HEK293 (cell line): Measurements from ENCODE around the gene RUNX1.

Source experiments
- CTCF ChIA-PET: fragments of 350-600 bp; formaldehyde crosslinking; extraction: SDS; loops from one replicate; lab custom pipeline; 2021; ENCODE audit warnings: antibody characterized with exemption; lab: Yijun Ruan, JAX
- POLR2A ChIA-PET: fragments of 300-600 bp; formaldehyde crosslinking; extraction: SDS; loops from one replicate; lab custom pipeline; 2020; ENCODE audit warnings: antibody characterized with exemption, inconsistent platforms; lab: Yijun Ruan, JAX
- H3K27ac ChIP-seq: fragments of 200-500 bp; sonication (Bioruptor generic); 2 replicates; pipeline ENCODE4 v1.5.1; 2014; ENCODE audit warnings: low read depth, low read length, control low read depth, inconsistent platforms; ENCODE audit errors: extremely low read depth
- H3K36me3 ChIP-seq, 2 experiments: fragments of 200-500 bp in 1 of 2; sonication (Bioruptor generic) in 1 of 2; 1 replicate in 1 of 2; 2 replicates in 1 of 2; pipeline ENCODE4 v1.5.1; 2014 to 2017; ENCODE audit warnings: inconsistent platforms in 2 of 2, low read length in 2 of 2; ENCODE audit not compliant: control insufficient read depth in 2 of 2, insufficient read depth in 1 of 2
- H3K4me1 ChIP-seq: fragments of 200-500 bp; sonication (Bioruptor generic); 2 replicates; pipeline ENCODE4 v1.5.1; 2014; ENCODE audit warnings: mild to moderate bottlenecking, low read length, inconsistent platforms; ENCODE audit not compliant: control insufficient read depth, insufficient read depth
- H3K4me3 ChIP-seq: 2 replicates; pipeline ENCODE4 v1.5.1; 2011; ENCODE audit warnings: low read depth, mild to moderate bottlenecking, control low read depth, low read length, moderate library complexity
- H3K9me3 ChIP-seq: fragments of 200-500 bp; sonication (Bioruptor generic); 2 replicates; pipeline ENCODE4 v1.5.1; 2014; ENCODE audit warnings: low read depth, low read length, inconsistent platforms; ENCODE audit not compliant: control insufficient read depth, insufficient read depth
- CTCF ChIP-seq: fragments of 450-650 bp; formaldehyde crosslinking; IDR thresholded peaks from 2 replicates; pipeline ENCODE4 v1.5.1; 2016; ENCODE audit warnings: missing biosample characterization, missing genetic modification characterization
- HOXC10 ChIP-seq: sonication (generic); formaldehyde crosslinking; IDR thresholded peaks from 2 replicates; pipeline ENCODE4 v1.8.1; 2023; ENCODE audit warnings: mild to moderate bottlenecking, missing genetic modification reagents
- MZF1 ChIP-seq: fragments of 450-650 bp; formaldehyde crosslinking; IDR thresholded peaks from 2 replicates; pipeline ENCODE4 v1.5.1; 2017; ENCODE audit warnings: missing biosample characterization, missing genetic modification characterization, borderline replicate concordance
- SCRT2 ChIP-seq: fragments of 450-650 bp; formaldehyde crosslinking; IDR thresholded peaks from 2 replicates; pipeline ENCODE4 v1.5.1; 2016; ENCODE audit warnings: missing biosample characterization, missing genetic modification characterization
- SP3 ChIP-seq: fragments of 450-650 bp; formaldehyde crosslinking; IDR thresholded peaks from 2 replicates; pipeline ENCODE4 v1.5.1; 2016; ENCODE audit warnings: missing biosample characterization, missing genetic modification characterization
- ZBTB17 ChIP-seq: fragments of 450-650 bp; formaldehyde crosslinking; IDR thresholded peaks from 2 replicates; pipeline ENCODE4 v1.5.1; 2016; ENCODE audit warnings: missing biosample characterization, missing genetic modification characterization
- ZBTB8A ChIP-seq: fragments of 450-650 bp; formaldehyde crosslinking; IDR thresholded peaks from 2 replicates; pipeline ENCODE4 v1.5.1; 2016; ENCODE audit warnings: missing biosample characterization, missing genetic modification characterization
- ZEB2 ChIP-seq: fragments of 450-650 bp; formaldehyde crosslinking; IDR thresholded peaks from 2 replicates; pipeline ENCODE4 v1.5.1; 2016; ENCODE audit warnings: missing biosample characterization, missing genetic modification characterization
- ZFP41 ChIP-seq: fragments of 450-650 bp; formaldehyde crosslinking; IDR thresholded peaks from 2 replicates; pipeline ENCODE4 v1.5.1; 2016; ENCODE audit warnings: missing biosample characterization, missing genetic modification characterization, borderline replicate concordance
- ZNF132 ChIP-seq: fragments of 450-650 bp; formaldehyde crosslinking; IDR thresholded peaks from 2 replicates; pipeline ENCODE4 v1.5.1; 2017; ENCODE audit warnings: missing biosample characterization, missing genetic modification characterization, borderline replicate concordance
- ZNF133 ChIP-seq: fragments of 450-650 bp; formaldehyde crosslinking; IDR thresholded peaks from 2 replicates; pipeline ENCODE4 v1.5.1; 2016; ENCODE audit warnings: missing biosample characterization, missing genetic modification characterization
- ZNF138 ChIP-seq: fragments of 450-650 bp; formaldehyde crosslinking; IDR thresholded peaks from 2 replicates; pipeline ENCODE4 v1.5.1; 2016; ENCODE audit warnings: missing biosample characterization, missing genetic modification characterization, borderline replicate concordance
- ZNF223 ChIP-seq: fragments of 450-650 bp; formaldehyde crosslinking; IDR thresholded peaks from 2 replicates; pipeline ENCODE4 v1.5.1; 2016; ENCODE audit warnings: missing biosample characterization, missing genetic modification characterization
- ZNF23 ChIP-seq: fragments of 450-650 bp; formaldehyde crosslinking; IDR thresholded peaks from 2 replicates; pipeline ENCODE4 v1.5.1; 2016; ENCODE audit warnings: missing biosample characterization, missing genetic modification characterization, borderline replicate concordance
- ZNF24 ChIP-seq: fragments of 450-650 bp; formaldehyde crosslinking; IDR thresholded peaks from 2 replicates; pipeline ENCODE4 v1.5.1; 2016; ENCODE audit warnings: missing biosample characterization, missing genetic modification characterization
- ZNF302 ChIP-seq: fragments of 450-650 bp; formaldehyde crosslinking; IDR thresholded peaks from 2 replicates; pipeline ENCODE4 v1.5.1; 2016; ENCODE audit warnings: missing biosample characterization, missing genetic modification characterization, low read depth
- ZNF341 ChIP-seq: fragments of 450-650 bp; formaldehyde crosslinking; IDR thresholded peaks from 2 replicates; pipeline ENCODE4; 2016; ENCODE audit warnings: low read depth, missing biosample characterization, missing genetic modification characterization
- ZNF426 ChIP-seq: fragments of 450-650 bp; formaldehyde crosslinking; IDR thresholded peaks from 2 replicates; pipeline ENCODE4 v1.5.1; 2017; ENCODE audit warnings: missing biosample characterization, missing genetic modification characterization, mild to moderate bottlenecking, inconsistent platforms, moderate library complexity
- ZNF510 ChIP-seq: fragments of 450-650 bp; formaldehyde crosslinking; IDR thresholded peaks from 2 replicates; pipeline ENCODE4 v1.5.1; 2018; ENCODE audit warnings: mild to moderate bottlenecking, missing genetic modification characterization, missing biosample characterization; ENCODE audit not compliant: insufficient replicate concordance
- ZNF600 ChIP-seq: fragments of 450-650 bp; formaldehyde crosslinking; IDR thresholded peaks from 2 replicates; pipeline ENCODE4 v1.5.1; 2016; ENCODE audit warnings: missing biosample characterization, missing genetic modification characterization
- ZNF645 ChIP-seq: fragments of 450-650 bp; formaldehyde crosslinking; IDR thresholded peaks from 2 replicates; pipeline ENCODE4; 2016; ENCODE audit warnings: missing biosample characterization, missing genetic modification characterization
- ZNF707 ChIP-seq: fragments of 450-650 bp; formaldehyde crosslinking; IDR thresholded peaks from 2 replicates; pipeline ENCODE4 v1.5.1; 2016; ENCODE audit warnings: missing biosample characterization, missing genetic modification characterization
- ZNF768 ChIP-seq: fragments of 450-650 bp; formaldehyde crosslinking; IDR thresholded peaks from 2 replicates; pipeline ENCODE4 v1.5.1; 2018; ENCODE audit warnings: missing biosample characterization, mild to moderate bottlenecking, missing genetic modification characterization
- ZNF830 ChIP-seq: fragments of 450-650 bp; IDR thresholded peaks from 2 replicates; pipeline ENCODE4 v1.5.0; 2018; ENCODE audit warnings: missing biosample characterization, missing genetic modification characterization, low read depth, mild to moderate bottlenecking, moderate library complexity

RUNX1 gene

GRCh38 chr21:35011681-35012080 lies 37.4 kb downstream of the RUNX1 start:
- Histone ChIP-seq H3K4me1 (no peaks in the 10 kb centered on the region), H3K27ac (no peak overlapping the region), H3K9me3 (no peaks in the 10 kb centered on the region), H3K36me3 (no peaks in the 10 kb centered on the region), H3K4me3 (no peak overlapping the region)
- TF ChIP-seq ZBTB17 (tag by site-specific recombination): no peak
- TF ChIP-seq ZNF510 (tag by site-specific recombination): no peak
- TF ChIP-seq ZNF830: no peak
- TF ChIP-seq ZNF133 (tag by site-specific recombination): no peak
- no peak for TF ChIP-seq ZNF768 (tag by site-specific recombination)
- TF ChIP-seq CTCF (tag by site-specific recombination): no peak
- TF ChIP-seq ZNF645 (tag by site-specific recombination): no peak
- TF ChIP-seq ZNF707 (tag by site-specific recombination): no peak
- TF ChIP-seq ZNF302 (tag by site-specific recombination): no peak
- no peak for TF ChIP-seq ZFP41 (tag by site-specific recombination)
- TF ChIP-seq MZF1 (tag by site-specific recombination): no peak
- TF ChIP-seq ZNF23 (tag by site-specific recombination): no peak
- TF ChIP-seq ZBTB8A (tag by site-specific recombination): no peak
- TF ChIP-seq ZNF24 (tag by site-specific recombination): no peak
- TF ChIP-seq HOXC10: no peak
- no peak for TF ChIP-seq SP3 (tag by site-specific recombination)
- TF ChIP-seq ZNF600 (tag by site-specific recombination): no peak
- no peak for TF ChIP-seq ZNF223
- ChIA-PET CTCF (no interaction called here), POLR2A (no interaction called here)

- H3K36me3 ChIP-seq: no peaks in the 10 kb centered on the region
- ChIA-PET POLR2A (no interaction called here), CTCF (interaction anchor here (1.4 kb wide), 1 partner anchor 66 kb away, joined by 3 read pairs; no protein-coding TSS in a partner anchor)
- H3K27ac ChIP-seq: no peak overlapping the region
- no peak overlapping the region for H3K4me3 ChIP-seq
- peak; percentile 64 for TF ChIP-seq SCRT2 (tag by site-specific recombination)
- no peak for TF ChIP-seq ZNF341
- TF ChIP-seq ZEB2 (tag by site-specific recombination): no peak
- TF ChIP-seq ZNF132 (tag by site-specific recombination): no peak
- TF ChIP-seq ZNF138 (tag by site-specific recombination): no peak
- no peak for TF ChIP-seq ZNF426
- no peaks in the 10 kb centered on the region for H3K9me3 ChIP-seq
- no peaks in the 10 kb centered on the region for H3K4me1 ChIP-seq
Observed at GRCh38 chr21:35010447-35010846, 38.7 kb downstream of the RUNX1 start.
